ENCODE data around the gene CACNG4. TPM values are rescaled to one million over a fixed set of nuclear protein-coding genes. Genes with fewer than 3 reads are reported as not detected.
"Not testable (repeated sequence)": the region's sequence is repeated elsewhere in the genome, so short reads cannot be mapped to it uniquely, and the experiment has no call there.

The CACNG4 gene
- total RNA-seq, 1 experiment from 2014 or later = not detected

- Histone ChIP-seq H3K4me3 (no peak overlapping the region), H3K36me3 (no peaks in the 10 kb centered on the region), H3K9me3 (no peaks in the 10 kb centered on the region), H3K27me3 (0 out of 2 replicates have a peak, but pooled peaks cover 2% of the 10 kb centered on the region)
- no peak for DNase-seq
Measured at GRCh38 chr17:67033613-67034012, 69.1 kb downstream of the CACNG4 start.

- Histone ChIP-seq H3K27me3 (0 out of 2 replicates have a peak, but pooled peaks cover 2% of the 10 kb centered on the region), H3K36me3 (no peaks in the 10 kb centered on the region), H3K4me3 (no peak overlapping the region), H3K9me3 (no peaks in the 10 kb centered on the region)
- DNase-seq = no peak
Measured at GRCh38 chr17:67035131-67036083, 70.9 kb downstream of the CACNG4 start.

GRCh38 chr17:67038861-67039365 lies 74.4 kb downstream of the CACNG4 start:
- no peak for DNase-seq
- no peaks in the 10 kb centered on the region for H3K9me3 ChIP-seq
- H3K36me3 ChIP-seq = no peaks in the 10 kb centered on the region
- no peak overlapping the region for H3K4me3 ChIP-seq
- H3K27me3 ChIP-seq = 0 out of 2 replicates have a peak, but pooled peaks cover 2% of the 10 kb centered on the region

GRCh38 chr17:67040652-67041051 lies 76.1 kb downstream of the CACNG4 start:
- DNase-seq = no peak
- no peak overlapping the region for H3K4me3 ChIP-seq
- H3K36me3 ChIP-seq = no peaks in the 10 kb centered on the region
- 0 out of 2 replicates have a peak, but pooled peaks cover 2% of the 10 kb centered on the region for H3K27me3 ChIP-seq
- no peaks in the 10 kb centered on the region for H3K9me3 ChIP-seq

GRCh38 chr17:67041119-67041518 lies 76.6 kb downstream of the CACNG4 start:
- not testable (repeated sequence) for DNase-seq, H3K4me3 ChIP-seq, H3K9me3 ChIP-seq, H3K36me3 ChIP-seq, H3K27me3 ChIP-seq

- Histone ChIP-seq H3K27me3 (0 out of 2 replicates have a peak, but pooled peaks cover 2% of the 10 kb centered on the region), H3K36me3 (no peaks in the 10 kb centered on the region)
Measured at GRCh38 chr17:67041531-67041930, 77.0 kb downstream of the CACNG4 start.

GRCh38 chr17:67041941-67042899 lies 77.7 kb downstream of the CACNG4 start:
- no peak overlapping the region for H3K4me3 ChIP-seq
- no peaks in the 10 kb centered on the region for H3K36me3 ChIP-seq
- no peak for DNase-seq
- 0 out of 2 replicates have a peak, but pooled peaks cover 2% of the 10 kb centered on the region for H3K27me3 ChIP-seq
- H3K9me3 ChIP-seq = no peaks in the 10 kb centered on the region; the same call in 1 of the 2 replicates

More at GRCh38 chr17:67041531-67041930, 77.0 kb downstream of the CACNG4 start:
- Histone ChIP-seq H3K4me3 (no peak overlapping the region), H3K9me3 (no peaks in the 10 kb centered on the region)
- DNase-seq = no peak

- H3K36me3 ChIP-seq = no peaks in the 10 kb centered on the region
- peaks cover 6% of the 10 kb centered on the region for H3K9me3 ChIP-seq
- H3K4me3 ChIP-seq = no peak overlapping the region
Measured at GRCh38 chr17:67043283-67043682, 78.8 kb downstream of the CACNG4 start.

GRCh38 chr17:67044016-67044772 lies 79.7 kb downstream of the CACNG4 start, which contains the start of gene CACNG1:
TSS of gene CACNG1 (plus strand) at chr17:67044554. CDS start at chr17:67044661, 107 bp downstream.
- H3K4me3 ChIP-seq = no peak within 1 kb of the TSS
- no peaks in the 10 kb centered on the region for H3K36me3 ChIP-seq
- H3K27me3 ChIP-seq = no peaks in the 10 kb centered on the region; the same call in 1 of the 2 replicates
- H3K9me3 ChIP-seq = peaks cover 13% of the 10 kb centered on the region
- DNase-seq = no peak

More at GRCh38 chr17:67043283-67043682, 78.8 kb downstream of the CACNG4 start:
- no peak for DNase-seq
- H3K27me3 ChIP-seq = no peaks in the 10 kb centered on the region

- no peak for DNase-seq
- Histone ChIP-seq H3K4me3 (no peak overlapping the region), H3K27me3 (no peaks in the 10 kb centered on the region; the same call in 1 of the 2 replicates), H3K36me3 (no peaks in the 10 kb centered on the region), H3K9me3 (peaks cover 18% of the 10 kb centered on the region)
Measured at GRCh38 chr17:67044940-67045339, 80.4 kb downstream of the CACNG4 start.

GRCh38 chr17:67046398-67046797 lies 81.9 kb downstream of the CACNG4 start:
- no peak for DNase-seq
- Histone ChIP-seq H3K9me3 (peaks cover 18% of the 10 kb centered on the region), H3K36me3 (no peaks in the 10 kb centered on the region), H3K4me3 (no peak overlapping the region), H3K27me3 (no peaks in the 10 kb centered on the region; the same call in 1 of the 2 replicates)

- DNase-seq = no peak
Measured at GRCh38 chr17:67047382-67047781, 82.9 kb downstream of the CACNG4 start.

GRCh38 chr17:67049025-67049739 lies 84.7 kb downstream of the CACNG4 start:
- Histone ChIP-seq H3K36me3 (no peaks in the 10 kb centered on the region), H3K4me3 (no peak overlapping the region), H3K27me3 (no peaks in the 10 kb centered on the region; the same call in 1 of the 2 replicates), H3K9me3 (peaks cover 18% of the 10 kb centered on the region)
- DNase-seq = no peak

More at GRCh38 chr17:67047382-67047781, 82.9 kb downstream of the CACNG4 start:
- Histone ChIP-seq H3K36me3 (no peaks in the 10 kb centered on the region), H3K27me3 (no peaks in the 10 kb centered on the region; the same call in 1 of the 2 replicates), H3K4me3 (no peak overlapping the region), H3K9me3 (peaks cover 18% of the 10 kb centered on the region)

GRCh38 chr17:67050066-67050465 lies 85.6 kb downstream of the CACNG4 start:
- DNase-seq = no peak
- no peaks in the 10 kb centered on the region; the same call in 1 of the 2 replicates for H3K27me3 ChIP-seq
- peaks cover 18% of the 10 kb centered on the region for H3K9me3 ChIP-seq
- H3K4me3 ChIP-seq = no peak overlapping the region
- no peaks in the 10 kb centered on the region for H3K36me3 ChIP-seq
